Endodermal cell (in vitro differentiated cells): ENCODE results near the gene RAB18. TPM values are rescaled to one million over a fixed set of nuclear protein-coding genes. Genes with fewer than 3 reads are reported as not detected.
"Not testable (repeated sequence)": the region's sequence is repeated elsewhere in the genome, so short reads cannot be mapped to it uniquely, and the experiment has no call there.

Experiments
- DNase-seq: peaks from one replicate; pipeline ENCODE4 v3.0.0-alpha.2; 2017
- H3K27ac ChIP-seq: 2 replicates; pipeline ENCODE4 v1.5.1; 2013; ENCODE audit warnings: mild to moderate bottlenecking, low read depth, low read length, moderate library complexity
- H3K27me3 ChIP-seq: 2 replicates; pipeline ENCODE4 v1.6.1; 2013; ENCODE audit warnings: mild to moderate bottlenecking, low read length, moderate library complexity; ENCODE audit not compliant: insufficient read depth, control insufficient read depth, poor library complexity, severe bottlenecking
- H3K36me3 ChIP-seq: 2 replicates; pipeline ENCODE4 v1.7.0; 2013; ENCODE audit warnings: mild to moderate bottlenecking, low read length, moderate library complexity; ENCODE audit not compliant: control insufficient read depth, insufficient read depth
- H3K4me1 ChIP-seq: one replicate; pipeline ENCODE4 v1.7.0; 2013; ENCODE audit warnings: low read length; ENCODE audit not compliant: control insufficient read depth, insufficient read depth
- H3K4me3 ChIP-seq: 2 replicates; pipeline ENCODE4 v1.5.1; 2013; ENCODE audit warnings: mild to moderate bottlenecking, low read length, moderate library complexity
- H3K9ac ChIP-seq: 2 replicates; pipeline ENCODE4 v1.6.1; 2013; ENCODE audit warnings: mild to moderate bottlenecking, low read length, moderate library complexity; ENCODE audit not compliant: poor library complexity, severe bottlenecking; ENCODE audit errors: extremely low read depth
- H3K9me3 ChIP-seq: 2 replicates; pipeline ENCODE4 v1.6.1; 2013; ENCODE audit warnings: mild to moderate bottlenecking, low read length, moderate library complexity; ENCODE audit not compliant: control insufficient read depth
- H3K27ac Mint-ChIP-seq: 2 replicates; pipeline ENCODE4 v1.8.0; 2020; ENCODE audit warnings: mixed read lengths
- H3K27me3 Mint-ChIP-seq: 2 replicates; pipeline ENCODE4 v1.8.0; 2021; ENCODE audit warnings: mild to moderate bottlenecking, mixed read lengths; ENCODE audit not compliant: insufficient read depth
- H3K36me3 Mint-ChIP-seq: 2 replicates; pipeline ENCODE4 v1.8.0; 2020; ENCODE audit warnings: low read depth, mixed read lengths
- H3K4me1 Mint-ChIP-seq: 2 replicates; pipeline ENCODE4 v1.8.0; 2020; ENCODE audit warnings: mixed read lengths
- H3K4me3 Mint-ChIP-seq: 2 replicates; pipeline ENCODE4 v1.8.0; 2020; ENCODE audit warnings: mild to moderate bottlenecking, moderate library complexity, mixed read lengths
- H3K9me3 Mint-ChIP-seq: 2 replicates; pipeline ENCODE4 v1.8.0; 2020; ENCODE audit warnings: mild to moderate bottlenecking, mixed read lengths
- WGBS, 2 experiments: methylation state at CpG; one replicate each; pipeline versions ENCODE4 v1.1.5 to v1.1.7; 2013; ENCODE audit warnings: missing lambda C conversion rate in 2 of 2, mixed read lengths in 1 of 2; ENCODE audit not compliant: insufficient coverage in 1 of 2, insufficient read length in 1 of 2; 5-methylcytosine and 5-hydroxymethylcytosine counted together
- total RNA-seq, 2 donors: library from RNA; stranded (reverse); fragmentation: NEBNext Ultra II Directional in 1 of 2; extraction: Animal tissue kit (Norgen Biotek cat#: 25700) in 1 of 2; gene quantifications; 2 replicates in 1 of 2; 3 replicates in 1 of 2; pipeline ENCODE4 v1.2.1, GENCODE V29; 2021
- TF ChIP-seq, protein P1 (sequence below): fragments of 200-600 bp; sonication (generic); conservative IDR thresholded peaks from 2 replicates; pipeline ENCODE4 v1.5.0; 2021; ENCODE audit warnings: antibody characterized with exemption, mild to moderate bottlenecking

Gene RAB18
- total RNA-seq, 2 donors from 2014 or later, result 122 to 150 TPM

DNA sequence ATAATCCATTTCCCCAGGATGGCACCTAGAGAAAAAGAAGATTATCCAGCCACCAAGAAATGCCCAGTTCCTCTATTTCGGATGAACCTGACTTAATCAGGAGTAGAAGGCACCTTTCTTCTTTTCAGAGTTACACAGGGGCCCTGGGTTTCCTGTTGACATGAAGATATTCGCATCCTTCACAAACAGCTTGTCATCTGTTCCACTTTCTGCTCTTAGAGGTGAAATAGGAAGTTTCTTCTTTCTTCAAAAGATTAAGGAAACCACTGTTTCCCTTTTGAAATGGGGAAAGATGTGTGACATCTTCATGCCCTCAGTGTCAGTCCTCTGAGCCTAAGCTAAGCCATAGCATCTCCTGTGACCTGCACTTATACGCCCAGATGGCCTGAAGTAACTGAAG lies 39.1 kb upstream of the RAB18 start:
- Histone ChIP-seq H3K9me3 (peaks cover 32% of the 10 kb centered on the region), H3K27me3 (no peaks in the 10 kb centered on the region), H3K27ac (no peak overlapping the region), H3K36me3 (no peaks in the 10 kb centered on the region), H3K9ac (no peak overlapping the region), H3K4me1 (peaks cover 4% of the 10 kb centered on the region), H3K4me3 (peak overlapping the region; percentile 72)
- WGBS, 2 experiments, result 60 to 70% methylated on average over 2 to 3 of the region's 3 CpGs
- peak; percentile 63 for DNase-seq
- Mint-ChIP-seq H3K9me3 (peaks cover 30% of the 10 kb centered on the region), H3K27me3 (no peaks in the 10 kb centered on the region), H3K36me3 (peaks cover 13% of the 10 kb centered on the region), H3K4me1 (peaks cover 23% of the 10 kb centered on the region), H3K27ac (peak overlapping the region; percentile 93), H3K4me3 (no peak overlapping the region)
- TF ChIP-seq, protein P1, sequence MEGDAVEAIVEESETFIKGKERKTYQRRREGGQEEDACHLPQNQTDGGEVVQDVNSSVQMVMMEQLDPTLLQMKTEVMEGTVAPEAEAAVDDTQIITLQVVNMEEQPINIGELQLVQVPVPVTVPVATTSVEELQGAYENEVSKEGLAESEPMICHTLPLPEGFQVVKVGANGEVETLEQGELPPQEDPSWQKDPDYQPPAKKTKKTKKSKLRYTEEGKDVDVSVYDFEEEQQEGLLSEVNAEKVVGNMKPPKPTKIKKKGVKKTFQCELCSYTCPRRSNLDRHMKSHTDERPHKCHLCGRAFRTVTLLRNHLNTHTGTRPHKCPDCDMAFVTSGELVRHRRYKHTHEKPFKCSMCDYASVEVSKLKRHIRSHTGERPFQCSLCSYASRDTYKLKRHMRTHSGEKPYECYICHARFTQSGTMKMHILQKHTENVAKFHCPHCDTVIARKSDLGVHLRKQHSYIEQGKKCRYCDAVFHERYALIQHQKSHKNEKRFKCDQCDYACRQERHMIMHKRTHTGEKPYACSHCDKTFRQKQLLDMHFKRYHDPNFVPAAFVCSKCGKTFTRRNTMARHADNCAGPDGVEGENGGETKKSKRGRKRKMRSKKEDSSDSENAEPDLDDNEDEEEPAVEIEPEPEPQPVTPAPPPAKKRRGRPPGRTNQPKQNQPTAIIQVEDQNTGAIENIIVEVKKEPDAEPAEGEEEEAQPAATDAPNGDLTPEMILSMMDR, result no peak

DNA sequence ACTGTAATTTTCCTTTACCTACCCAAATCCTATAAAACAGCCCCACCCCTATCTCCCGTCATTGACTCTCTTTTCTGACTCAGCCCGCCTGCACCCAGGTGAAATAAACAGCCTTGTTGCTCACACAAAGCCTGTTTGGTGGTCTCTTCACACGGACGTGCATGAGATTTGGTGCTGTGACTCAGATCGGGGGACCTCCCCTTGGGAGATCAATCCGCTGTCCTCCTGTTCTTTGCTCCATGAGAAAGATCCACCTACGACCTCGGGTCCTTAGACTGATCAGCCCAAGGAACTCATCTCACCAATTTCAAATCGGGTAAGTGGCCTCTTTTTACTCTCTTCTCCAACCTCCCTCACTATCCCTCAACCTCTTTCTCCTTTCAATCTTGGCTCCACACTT lies 38.5 kb upstream of the RAB18 start:
- H3K27me3 ChIP-seq, H3K4me3 Mint-ChIP-seq, H3K9ac ChIP-seq, H3K27me3 Mint-ChIP-seq, H3K4me1 ChIP-seq, H3K36me3 ChIP-seq, H3K27ac ChIP-seq: not testable (repeated sequence)
- Histone ChIP-seq H3K9me3 (peaks cover 32% of the 10 kb centered on the region), H3K4me3 (peak overlapping the region; percentile 72)
- DNase-seq, result peak; percentile 61
- H3K4me1 Mint-ChIP-seq, result peaks cover 20% of the 10 kb centered on the region
- peaks cover 30% of the 10 kb centered on the region for H3K9me3 Mint-ChIP-seq
- H3K27ac Mint-ChIP-seq, result peak overlapping the region; percentile 93
- peaks cover 13% of the 10 kb centered on the region for H3K36me3 Mint-ChIP-seq
- WGBS, 2 experiments, result 71 to 87% methylated on average over 7 to 9 of the region's 9 CpGs

DNA sequence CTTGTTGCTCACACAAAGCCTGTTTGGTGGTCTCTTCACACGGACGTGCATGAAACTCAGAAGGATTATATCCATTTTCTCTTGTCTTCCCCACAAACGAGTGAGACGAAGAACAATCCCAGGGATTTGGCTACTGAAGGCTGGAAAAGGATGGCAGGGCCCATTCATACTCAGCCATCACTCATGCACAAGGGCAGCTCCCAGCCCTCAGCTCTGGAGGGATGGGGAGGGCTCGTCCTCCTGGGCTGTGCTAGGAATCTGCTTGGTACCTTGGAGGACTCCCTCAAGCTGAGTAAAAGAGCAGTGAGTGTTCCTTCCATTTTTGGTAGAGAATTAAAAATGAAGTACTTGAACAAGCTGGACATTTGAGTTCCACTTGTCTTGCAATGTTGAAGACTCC lies 33.2 kb upstream of the RAB18 start:
- Histone ChIP-seq H3K27ac (no peak overlapping the region), H3K27me3 (no peaks in the 10 kb centered on the region), H3K4me3 (no peak overlapping the region), H3K9me3 (peaks cover 11% of the 10 kb centered on the region), H3K36me3 (no peaks in the 10 kb centered on the region), H3K9ac (no peak overlapping the region), H3K4me1 (no peaks in the 10 kb centered on the region)
- Mint-ChIP-seq H3K36me3 (peaks cover 9% of the 10 kb centered on the region), H3K4me3 (no peak overlapping the region), H3K27ac (peak overlapping the region; percentile 67), H3K9me3 (no peaks in the 10 kb centered on the region), H3K27me3 (no peaks in the 10 kb centered on the region), H3K4me1 (peaks cover 15% of the 10 kb centered on the region)
- peak; percentile 66 for DNase-seq
- WGBS, 2 experiments, result 62 to 96% methylated on average over 3 to 5 of the region's 5 CpGs
- TF ChIP-seq, protein P1, result no peak

DNA sequence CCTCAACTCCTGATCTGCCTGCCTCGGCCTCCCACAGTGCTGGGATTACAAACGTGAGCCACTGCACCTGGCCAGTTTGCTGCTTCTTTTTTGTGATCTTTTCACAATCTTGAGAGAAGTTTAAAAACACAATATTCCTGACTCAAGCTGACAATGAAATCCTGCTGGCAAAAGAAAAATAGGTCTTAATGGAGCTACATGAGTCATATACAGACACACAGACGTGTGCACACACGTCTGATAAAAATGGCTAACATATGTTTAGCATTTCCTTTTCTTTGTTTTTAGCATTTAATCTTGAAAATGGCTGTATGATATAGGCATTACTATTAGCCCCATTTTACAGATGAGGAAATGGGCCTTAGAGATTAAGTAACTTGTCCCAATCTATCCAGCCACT lies 29.4 kb upstream of the RAB18 start:
- H3K9me3 ChIP-seq, result peaks cover 8% of the 10 kb centered on the region
- no peaks in the 10 kb centered on the region for H3K36me3 ChIP-seq
- WGBS, 2 experiments, result 86 to 90% methylated on average over 2 to 4 of the region's 4 CpGs
- H3K27ac ChIP-seq, result no peak overlapping the region
- H3K4me3 Mint-ChIP-seq, result no peak overlapping the region
- peaks cover 15% of the 10 kb centered on the region for H3K4me1 Mint-ChIP-seq
- H3K27me3 ChIP-seq, result no peaks in the 10 kb centered on the region
- no peak overlapping the region for H3K27ac Mint-ChIP-seq
- H3K27me3 Mint-ChIP-seq, result no peaks in the 10 kb centered on the region
- TF ChIP-seq, protein P1, result no peak
- DNase-seq, result no peak
- no peak overlapping the region for H3K9ac ChIP-seq
- no peaks in the 10 kb centered on the region for H3K36me3 Mint-ChIP-seq
- H3K4me1 ChIP-seq, result no peaks in the 10 kb centered on the region
- H3K4me3 ChIP-seq, result no peak overlapping the region
- peaks cover 5% of the 10 kb centered on the region for H3K9me3 Mint-ChIP-seq
